Subcutaneous abdominal adipose tissue (tissue), 5 donors: ENCODE measurements around the gene EPHB2.
A peak's percentile ranks its signal among the peaks of the same experiment; 100 is the strongest.

Experiments
- H3K27ac ChIP-seq: one replicate; pipeline ENCODE4 v1.7.0; 2013; ENCODE audit warnings: low read depth, mild to moderate bottlenecking, inconsistent platforms, low read length, moderate library complexity
- H3K27me3 ChIP-seq, 5 donors: one replicate each; pipeline ENCODE4 v1.7.0; 2013; ENCODE audit warnings: low read length in 5 of 5, inconsistent platforms in 1 of 5; ENCODE audit not compliant: control insufficient read depth in 5 of 5, insufficient read depth in 4 of 5
- H3K36me3 ChIP-seq, 5 donors: one replicate each; pipeline ENCODE4 v1.7.0; 2013; ENCODE audit warnings: low read length in 5 of 5; ENCODE audit not compliant: control insufficient read depth in 5 of 5, insufficient read depth in 5 of 5
- H3K4me1 ChIP-seq, 5 donors: one replicate each; pipeline ENCODE4 v1.7.0; 2013; ENCODE audit warnings: low read length in 5 of 5, mild to moderate bottlenecking in 3 of 5, moderate library complexity in 1 of 5; ENCODE audit not compliant: control insufficient read depth in 5 of 5, insufficient read depth in 5 of 5
- H3K4me3 ChIP-seq, 5 donors: one replicate each; pipeline ENCODE4 v1.7.0; 2013; ENCODE audit warnings: low read length in 5 of 5, low read depth in 1 of 5
- H3K9ac ChIP-seq, 5 donors: one replicate each; pipeline ENCODE4 v1.7.0; 2013; ENCODE audit warnings: low read length in 5 of 5, mild to moderate bottlenecking in 4 of 5, moderate library complexity in 3 of 5
- H3K9me3 ChIP-seq, 5 donors: one replicate each; pipeline ENCODE4 v1.7.0; 2013; ENCODE audit warnings: low read length in 5 of 5; ENCODE audit not compliant: control insufficient read depth in 5 of 5
- donor health status: healthy.
- donor health status: healthy.
- donor health status: healthy.
- donor health status: healthy.
- donor health status: healthy.

The EPHB2 gene

GRCh38 chr1:22749503-22749902 is 38.9 kb downstream of the EPHB2 start:
- Histone ChIP-seq H3K27ac (no peak overlapping the region), H3K36me3 (no peaks in the 10 kb centered on the region), H3K9ac (no peak overlapping the region), H3K27me3 (peaks cover 0 to 4% (median 0%) of the 10 kb centered on the region in 5 donors), H3K9me3 (no peaks in the 10 kb centered on the region), H3K4me1 (peaks cover 0 to 27% (median 13%) of the 10 kb centered on the region in 5 donors), H3K4me3 (no peak overlapping the region)

DNA sequence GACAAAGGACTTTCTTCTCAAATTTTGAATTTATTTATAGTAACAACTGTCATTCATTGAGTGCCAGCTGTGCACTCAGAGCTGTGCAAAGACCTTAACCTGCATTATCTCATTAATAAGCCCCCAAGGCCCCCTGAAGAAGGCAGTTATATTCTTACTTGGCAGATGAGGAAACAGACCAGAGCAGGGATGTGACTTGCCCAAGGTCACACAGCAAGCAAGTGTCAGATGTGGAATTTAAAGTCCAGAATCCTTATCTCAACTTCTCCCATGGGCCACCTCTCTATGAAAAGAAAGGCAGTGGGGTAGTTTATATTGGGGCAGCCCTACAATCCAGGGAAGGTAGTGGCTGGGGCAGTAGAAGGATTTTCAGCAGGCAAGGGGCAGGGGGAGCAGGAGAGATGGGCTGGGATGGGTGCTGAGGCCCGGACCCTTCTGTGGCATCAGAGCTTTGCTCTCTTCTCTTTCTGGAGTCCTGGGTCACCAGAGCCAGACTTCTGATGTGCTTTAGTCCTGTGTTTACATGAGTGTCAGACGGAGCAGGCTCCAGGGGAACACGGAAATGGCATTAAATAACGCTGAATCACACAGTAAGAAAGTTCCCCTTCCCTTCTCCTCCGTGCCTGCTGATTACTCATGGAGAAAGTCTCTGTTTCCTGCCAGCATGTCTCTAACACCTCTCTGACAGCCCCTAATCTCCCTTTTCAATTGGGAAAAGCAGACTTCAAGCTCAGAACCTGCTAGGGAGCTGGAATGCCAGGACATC is 39.5 kb downstream of the EPHB2 start:
- Histone ChIP-seq H3K27me3 (peaks cover 0 to 4% (median 0%) of the 10 kb centered on the region in 5 donors), H3K9me3 (no peaks in the 10 kb centered on the region), H3K9ac (no peak overlapping the region), H3K36me3 (no peaks in the 10 kb centered on the region), H3K27ac (peak overlapping the region; percentile 10), H3K4me1 (peaks cover 0 to 27% (median 13%) of the 10 kb centered on the region in 5 donors), H3K4me3 (no peak overlapping the region)

DNA sequence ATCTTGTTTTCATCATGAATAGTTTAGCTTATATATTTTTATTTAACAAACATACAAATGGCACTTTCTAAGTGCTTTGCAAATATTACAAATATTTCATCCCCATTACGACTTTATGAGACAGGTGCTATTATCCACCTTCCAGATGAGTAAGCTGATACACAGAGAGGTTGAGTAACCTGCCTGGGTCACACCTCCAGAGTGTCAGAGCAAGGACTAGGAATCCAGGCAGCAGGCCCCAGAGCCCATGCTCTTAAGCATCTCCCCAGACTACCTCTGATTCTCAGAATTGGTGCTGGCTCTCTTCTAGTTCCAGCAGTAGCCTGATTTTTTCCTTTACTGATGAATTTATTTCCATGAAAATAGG is 40.0 kb downstream of the EPHB2 start:
- Histone ChIP-seq H3K9ac (no peak overlapping the region), H3K9me3 (no peaks in the 10 kb centered on the region), H3K27me3 (peaks cover 0 to 4% (median 0%) of the 10 kb centered on the region in 5 donors), H3K27ac (peak overlapping the region; percentile 10), H3K36me3 (no peaks in the 10 kb centered on the region), H3K4me1 (peaks cover 0 to 27% (median 13%) of the 10 kb centered on the region in 5 donors), H3K4me3 (no peak overlapping the region)

DNA sequence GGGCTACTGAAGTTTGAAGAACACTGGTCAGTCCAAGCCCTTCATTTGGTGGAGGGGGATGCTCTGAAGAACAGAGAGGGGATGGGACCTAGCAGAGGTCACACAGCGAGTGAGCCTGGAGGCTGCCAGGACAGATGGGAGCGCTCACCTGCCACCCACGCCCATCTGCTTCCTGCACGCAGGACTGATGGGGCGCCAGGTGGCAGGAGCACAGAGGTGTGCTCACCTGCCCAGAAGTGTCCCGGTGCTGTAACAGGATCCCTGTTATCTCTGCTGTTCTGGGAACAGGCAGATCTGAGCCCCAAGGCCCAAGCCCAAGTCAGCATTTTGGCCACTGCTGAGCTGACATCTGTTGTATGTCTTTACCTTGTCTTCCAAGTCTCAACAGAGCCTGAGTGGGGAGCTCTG is 40.5 kb downstream of the EPHB2 start:
- Histone ChIP-seq H3K27me3 (peaks cover 0 to 4% (median 0%) of the 10 kb centered on the region in 5 donors), H3K4me1 (peaks cover 0 to 27% (median 13%) of the 10 kb centered on the region in 5 donors), H3K27ac (no peak overlapping the region), H3K9me3 (no peaks in the 10 kb centered on the region), H3K36me3 (no peaks in the 10 kb centered on the region), H3K9ac (no peak overlapping the region), H3K4me3 (no peak overlapping the region)

GRCh38 chr1:22752339-22752738 is 41.7 kb downstream of the EPHB2 start:
- Histone ChIP-seq H3K27ac (no peak overlapping the region), H3K4me1 (peaks cover 0 to 24% (median 13%) of the 10 kb centered on the region in 5 donors), H3K9ac (no peak overlapping the region), H3K36me3 (no peaks in the 10 kb centered on the region), H3K27me3 (peaks cover 0 to 4% (median 0%) of the 10 kb centered on the region in 5 donors), H3K4me3 (no peak overlapping the region), H3K9me3 (no peaks in the 10 kb centered on the region)

DNA sequence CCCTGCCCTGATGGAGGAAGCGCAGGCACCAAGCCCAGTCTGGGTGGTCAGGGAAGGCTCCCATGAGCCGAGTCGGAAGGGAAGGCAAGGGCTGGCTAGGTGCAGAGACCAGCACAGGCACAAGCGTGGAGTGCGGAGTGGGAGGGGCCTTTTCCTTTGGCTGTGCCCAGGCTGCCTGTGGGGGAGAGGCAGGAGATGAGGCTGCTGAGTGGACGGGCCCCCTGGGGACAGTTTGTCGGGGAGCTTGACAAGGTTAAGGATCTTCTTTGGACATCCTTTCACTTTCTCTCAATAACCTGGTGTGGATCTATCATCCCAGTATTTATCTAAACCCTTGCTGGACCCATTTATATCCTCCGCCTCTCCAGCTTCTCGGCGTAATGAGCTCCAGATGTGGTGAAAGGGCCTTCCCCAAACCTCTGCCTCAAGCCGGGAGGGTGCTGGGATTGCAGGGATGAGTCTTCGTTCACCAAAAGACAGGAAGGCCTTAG is 42.9 kb downstream of the EPHB2 start:
- Histone ChIP-seq H3K27ac (no peak overlapping the region), H3K27me3 (peaks cover 0 to 4% (median 0%) of the 10 kb centered on the region in 5 donors), H3K9me3 (no peaks in the 10 kb centered on the region), H3K36me3 (no peaks in the 10 kb centered on the region), H3K4me1 (peaks cover 0 to 24% (median 13%) of the 10 kb centered on the region in 5 donors), H3K9ac (no peak overlapping the region), H3K4me3 (no peak overlapping the region)

DNA sequence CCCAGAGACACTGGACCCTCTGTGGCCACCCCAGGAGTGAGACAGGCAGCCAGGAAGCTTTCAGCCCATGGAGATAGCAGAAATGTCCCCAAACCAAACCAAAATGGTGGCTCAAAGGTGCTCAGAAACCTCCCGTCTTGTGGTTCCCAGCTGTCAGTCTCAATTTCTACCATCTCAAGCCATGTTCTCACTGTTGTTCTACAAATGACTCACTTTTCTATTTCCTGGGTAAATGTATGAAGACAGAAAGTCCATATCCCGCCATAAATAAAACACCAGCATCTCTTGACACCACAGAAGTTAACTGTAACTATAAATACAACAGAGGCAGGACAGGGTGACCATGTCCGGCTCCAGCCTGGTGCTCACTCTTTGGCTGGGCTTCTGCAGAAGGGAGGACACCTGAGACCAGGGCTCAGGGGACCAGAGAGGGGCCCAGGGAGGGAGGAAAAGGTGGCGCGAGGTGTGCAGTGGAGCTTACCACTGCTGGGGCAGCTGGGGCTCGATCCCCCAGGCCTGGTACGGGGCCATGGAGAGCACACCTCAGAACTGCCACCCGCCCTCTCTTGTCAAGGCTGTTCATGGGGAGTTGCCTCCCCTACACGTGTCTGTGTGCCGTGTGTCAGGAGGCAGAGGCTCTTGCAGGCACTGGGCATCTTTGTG is 43.6 kb downstream of the EPHB2 start:
- Histone ChIP-seq H3K27me3 (peaks cover 0 to 4% (median 0%) of the 10 kb centered on the region in 5 donors), H3K4me3 (no peak overlapping the region), H3K9me3 (no peaks in the 10 kb centered on the region), H3K4me1 (peaks cover 0 to 24% (median 13%) of the 10 kb centered on the region in 5 donors), H3K27ac (no peak overlapping the region), H3K36me3 (no peaks in the 10 kb centered on the region), H3K9ac (no peak overlapping the region)

- Histone ChIP-seq H3K9me3 (no peaks in the 10 kb centered on the region), H3K27me3 (peaks cover 0 to 4% (median 0%) of the 10 kb centered on the region in 5 donors), H3K4me3 (no peak overlapping the region), H3K36me3 (no peaks in the 10 kb centered on the region), H3K9ac (no peak overlapping the region), H3K4me1 (peaks cover 0 to 24% (median 13%) of the 10 kb centered on the region in 5 donors), H3K27ac (no peak overlapping the region)
Measured at GRCh38 chr1:22754824-22755223, 44.2 kb downstream of the EPHB2 start.

GRCh38 chr1:22755641-22756040 is 45.0 kb downstream of the EPHB2 start:
- H3K27ac ChIP-seq = no peak overlapping the region
- H3K9me3 ChIP-seq = no peaks in the 10 kb centered on the region
- no peak overlapping the region for H3K9ac ChIP-seq
- peaks cover 0 to 4% (median 0%) of the 10 kb centered on the region in 5 donors for H3K27me3 ChIP-seq
- no peak overlapping the region for H3K4me3 ChIP-seq
- peaks cover 0 to 16% (median 11%) of the 10 kb centered on the region in 5 donors for H3K4me1 ChIP-seq
- H3K36me3 ChIP-seq = no peaks in the 10 kb centered on the region

DNA sequence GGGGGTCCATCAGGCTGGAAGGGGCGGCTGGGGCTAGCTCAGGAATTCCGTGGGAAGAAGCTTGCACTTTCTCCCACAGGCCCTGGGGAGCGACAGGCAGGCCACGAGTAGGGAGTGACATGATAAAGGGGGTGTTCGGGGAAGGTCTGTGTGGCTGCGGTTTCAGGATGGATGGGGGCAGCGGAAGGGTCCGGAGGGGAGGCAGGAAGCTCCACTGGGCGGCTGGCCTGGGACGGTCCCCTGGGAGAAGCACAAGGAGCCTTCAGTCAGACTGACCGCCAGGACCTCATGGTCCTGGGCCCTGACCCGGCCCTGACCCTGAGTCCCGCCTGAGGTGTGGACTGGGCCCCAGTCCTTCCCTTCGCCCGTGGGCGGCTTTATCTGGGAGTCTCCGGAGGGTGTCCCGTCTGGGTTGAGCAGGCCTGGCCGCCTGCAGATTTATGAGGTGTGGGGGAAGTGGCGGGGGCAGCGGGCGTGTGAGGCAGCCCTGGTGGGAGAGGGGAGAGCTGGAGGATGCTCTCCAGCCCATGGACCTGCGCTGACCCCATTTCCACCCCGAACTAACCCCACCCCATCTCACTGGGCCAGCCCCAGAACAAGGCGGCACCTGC is 45.6 kb downstream of the EPHB2 start:
- no peak overlapping the region for H3K4me3 ChIP-seq
- H3K9me3 ChIP-seq = no peaks in the 10 kb centered on the region
- H3K27ac ChIP-seq = no peak overlapping the region
- peaks cover 0 to 10% (median 8%) of the 10 kb centered on the region in 5 donors for H3K4me1 ChIP-seq
- no peaks in the 10 kb centered on the region for H3K36me3 ChIP-seq
- H3K27me3 ChIP-seq = peaks cover 0 to 4% (median 0%) of the 10 kb centered on the region in 5 donors
- no peak overlapping the region for H3K9ac ChIP-seq
